Activated CD8-positive, alpha-beta T cell treated with anti-CD3 and anti-CD28 coated beads for 36 hours (primary cell): ENCODE data around the gene DPYD. TPM values are rescaled to one million over a fixed set of nuclear protein-coding genes. Genes with fewer than 3 reads are reported as not detected.

Source experiments
- ATAC-seq: fragments of 200-7000 bp; cut with Tn5 transposase; one replicate; pipeline ENCODE4 v1.10.0; 2021; ENCODE audit warnings: mild to moderate bottlenecking, moderate library complexity
- CTCF ChIA-PET: fragments of 350-600 bp; sonication (Branson Sonifier 250); formaldehyde crosslinking; loops from one replicate; lab custom pipeline; 2021; ENCODE audit warnings: antibody characterized with exemption; lab: Charles Lee
- POLR2A ChIA-PET: fragments of 350-600 bp; sonication (Branson Sonifier 250); formaldehyde crosslinking; loops from one replicate; lab custom pipeline; 2021; ENCODE audit warnings: antibody characterized with exemption; lab: Charles Lee
- DNase-seq: peaks from one replicate; pipeline ENCODE4 v3.0.0-alpha.2; 2020
- H3K27ac Mint-ChIP-seq: one replicate; pipeline ENCODE4 v1.8.0; 2021; ENCODE audit warnings: mild to moderate bottlenecking, mixed read lengths
- H3K27me3 Mint-ChIP-seq: one replicate; pipeline ENCODE4 v1.8.0; 2021; ENCODE audit warnings: mixed read lengths
- H3K36me3 Mint-ChIP-seq: one replicate; pipeline ENCODE4 v1.8.0; 2021; ENCODE audit warnings: low read depth, mixed read lengths
- H3K4me1 Mint-ChIP-seq: one replicate; pipeline ENCODE4 v1.8.0; 2021; ENCODE audit warnings: low read depth, mixed read lengths
- H3K4me3 Mint-ChIP-seq: one replicate; pipeline ENCODE4 v1.8.0; 2021; ENCODE audit warnings: mild to moderate bottlenecking, moderate library complexity, mixed read lengths
- H3K9me3 Mint-ChIP-seq: one replicate; pipeline ENCODE4 v1.8.0; 2021; ENCODE audit warnings: mixed read lengths
- intact Hi-C: fragments of 100-400 bp; cut with micrococcal nuclease; formaldehyde crosslinking; loops from one replicate; pipeline ENCODE4 v1.10.0; 2022
- total RNA-seq, 2 experiments: library from RNA; stranded (reverse); gene quantifications; one replicate each; pipeline ENCODE4 v1.2.3, GENCODE V29; 2021
- TF ChIP-seq, protein P1 (sequence below): fragments of 200-600 bp; IDR thresholded peaks from one replicate; pipeline ENCODE4 v1.8.0; 2022; ENCODE audit warnings: antibody characterized with exemption, mild to moderate bottlenecking

DPYD gene
- total RNA-seq, 2 experiments from 2014 or later: 10.7 to 10.8 TPM

DNA sequence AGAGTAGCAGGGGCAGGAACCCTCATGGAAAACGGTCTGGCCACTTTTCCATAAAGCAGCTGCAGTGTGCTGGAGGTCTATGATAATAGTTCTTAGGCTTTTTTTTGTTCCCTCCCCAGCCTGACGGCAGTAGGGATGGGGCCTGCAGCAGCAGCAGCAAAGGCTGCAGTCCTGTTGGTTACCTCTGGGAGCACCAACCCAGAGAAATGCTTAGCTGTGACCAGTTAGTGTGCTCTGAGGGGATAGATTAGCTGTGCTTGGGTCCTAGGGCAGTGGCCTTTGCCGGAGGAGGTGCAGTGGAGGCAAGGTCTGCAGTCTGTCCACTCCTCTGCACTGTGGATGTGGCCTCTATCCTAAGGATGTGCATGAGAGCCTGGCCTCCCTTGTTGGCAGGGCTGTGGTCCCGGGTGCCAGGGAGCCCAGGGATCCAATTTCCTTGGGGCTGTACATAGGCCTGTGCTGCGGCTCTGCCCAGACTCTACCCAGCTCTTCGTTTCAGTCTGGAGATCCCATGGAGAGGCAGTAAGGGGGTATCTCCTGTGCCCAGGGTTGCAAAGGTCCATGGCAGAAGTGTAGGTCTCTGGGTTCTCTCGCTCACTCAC, 876.6 kb downstream of the DPYD start:
- TF ChIP-seq, protein P1, sequence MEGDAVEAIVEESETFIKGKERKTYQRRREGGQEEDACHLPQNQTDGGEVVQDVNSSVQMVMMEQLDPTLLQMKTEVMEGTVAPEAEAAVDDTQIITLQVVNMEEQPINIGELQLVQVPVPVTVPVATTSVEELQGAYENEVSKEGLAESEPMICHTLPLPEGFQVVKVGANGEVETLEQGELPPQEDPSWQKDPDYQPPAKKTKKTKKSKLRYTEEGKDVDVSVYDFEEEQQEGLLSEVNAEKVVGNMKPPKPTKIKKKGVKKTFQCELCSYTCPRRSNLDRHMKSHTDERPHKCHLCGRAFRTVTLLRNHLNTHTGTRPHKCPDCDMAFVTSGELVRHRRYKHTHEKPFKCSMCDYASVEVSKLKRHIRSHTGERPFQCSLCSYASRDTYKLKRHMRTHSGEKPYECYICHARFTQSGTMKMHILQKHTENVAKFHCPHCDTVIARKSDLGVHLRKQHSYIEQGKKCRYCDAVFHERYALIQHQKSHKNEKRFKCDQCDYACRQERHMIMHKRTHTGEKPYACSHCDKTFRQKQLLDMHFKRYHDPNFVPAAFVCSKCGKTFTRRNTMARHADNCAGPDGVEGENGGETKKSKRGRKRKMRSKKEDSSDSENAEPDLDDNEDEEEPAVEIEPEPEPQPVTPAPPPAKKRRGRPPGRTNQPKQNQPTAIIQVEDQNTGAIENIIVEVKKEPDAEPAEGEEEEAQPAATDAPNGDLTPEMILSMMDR: no peak
- DNase-seq: no peak
- POLR2A ChIA-PET: no interaction called here
- H3K27me3 Mint-ChIP-seq: peaks cover 8% of the 10 kb centered on the region
- H3K36me3 Mint-ChIP-seq: no peaks in the 10 kb centered on the region
- no peaks in the 10 kb centered on the region for H3K4me1 Mint-ChIP-seq
- no peak for ATAC-seq
- CTCF ChIA-PET: no interaction called here
- intact Hi-C loops: no loop called here
- H3K27ac Mint-ChIP-seq: no peak overlapping the region
- no peak overlapping the region for H3K4me3 Mint-ChIP-seq
- peaks cover 12% of the 10 kb centered on the region for H3K9me3 Mint-ChIP-seq

DNA sequence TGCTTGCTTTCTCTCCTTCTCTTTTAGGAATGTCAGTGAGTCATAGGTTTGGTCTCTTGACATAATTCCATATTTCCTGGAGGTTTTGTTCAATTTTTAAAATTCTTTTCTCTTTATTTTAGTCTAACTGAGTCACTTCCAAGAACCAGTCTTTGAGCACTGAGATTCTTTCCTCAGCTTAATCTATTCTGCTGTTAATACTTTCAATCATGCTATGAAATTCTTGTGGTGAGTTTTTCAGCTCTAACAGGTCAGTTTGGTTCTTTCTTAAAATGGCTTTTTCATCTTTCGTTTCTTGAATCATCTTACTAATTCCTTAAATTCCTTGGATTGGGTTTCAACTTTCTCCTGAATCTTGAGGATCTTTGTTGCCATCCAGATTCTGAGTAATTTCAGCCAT, 878.3 kb downstream of the DPYD start:
- CTCF ChIA-PET: interaction anchor here (0.6 kb wide), 1 partner anchor 18 kb away, joined by 3 read pairs; no protein-coding TSS in a partner anchor

DNA sequence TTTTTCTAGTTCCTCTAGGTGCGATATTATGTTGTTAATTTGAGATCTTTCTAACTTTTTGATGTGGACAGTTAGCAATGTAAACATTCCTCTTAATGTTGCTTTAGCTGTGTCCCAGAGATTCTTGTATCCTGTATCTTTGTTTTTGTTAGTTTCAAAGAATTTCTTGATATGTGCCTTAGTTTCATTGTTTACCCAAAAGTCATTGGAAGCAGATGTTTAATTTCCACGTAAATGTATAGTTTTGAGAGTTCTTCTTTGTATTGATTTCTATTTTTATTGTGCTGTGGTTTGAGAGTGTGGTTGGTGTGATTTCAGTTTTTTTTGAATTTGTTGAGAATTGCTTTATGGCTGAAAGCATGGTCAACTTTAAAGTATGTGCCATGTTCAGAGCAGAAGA, 879.8 kb downstream of the DPYD start:
- CTCF ChIA-PET: interaction anchor here (1.4 kb wide), 1 partner anchor 39 kb away, joined by 3 read pairs; no protein-coding TSS in a partner anchor
- Mint-ChIP-seq H3K9me3 (peaks cover 13% of the 10 kb centered on the region), H3K27ac (no peak overlapping the region)

More for the DNA sequence above, 878.3 kb downstream of the DPYD start:
- H3K27me3 Mint-ChIP-seq: peaks cover 4% of the 10 kb centered on the region
- POLR2A ChIA-PET: no interaction called here
- H3K36me3 Mint-ChIP-seq: no peaks in the 10 kb centered on the region
- no peak for DNase-seq
- intact Hi-C loops: no loop called here
- TF ChIP-seq, protein P1: no peak
- no peak overlapping the region for H3K27ac Mint-ChIP-seq
- H3K9me3 Mint-ChIP-seq: peaks cover 13% of the 10 kb centered on the region
- no peaks in the 10 kb centered on the region for H3K4me1 Mint-ChIP-seq
- no peak for ATAC-seq
- no peak overlapping the region for H3K4me3 Mint-ChIP-seq

DNA sequence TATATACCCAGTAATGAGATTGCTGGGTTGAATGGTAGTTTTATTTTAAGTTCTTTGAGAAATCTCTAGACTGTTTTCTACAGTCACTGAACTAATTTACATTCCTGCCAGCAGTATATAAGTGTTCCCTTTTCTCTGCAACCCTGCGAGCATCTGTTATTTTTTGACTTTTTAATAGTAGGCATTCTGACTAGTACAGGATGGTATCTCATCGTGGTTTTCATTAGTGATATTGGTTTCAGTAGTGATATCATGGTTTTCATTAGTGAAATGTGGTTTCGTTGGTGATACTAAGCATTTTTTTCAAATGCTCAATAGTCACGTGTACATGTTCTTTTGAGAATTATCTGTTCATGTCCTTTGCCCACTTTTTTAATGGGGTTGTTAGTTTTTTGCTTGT, 882.4 kb downstream of the DPYD start:
- TF ChIP-seq, protein P1: no peak
- Mint-ChIP-seq H3K27me3 (no peaks in the 10 kb centered on the region), H3K4me3 (no peak overlapping the region), H3K4me1 (no peaks in the 10 kb centered on the region), H3K9me3 (peaks cover 13% of the 10 kb centered on the region), H3K36me3 (no peaks in the 10 kb centered on the region), H3K27ac (no peak overlapping the region)
- ATAC-seq (no peak), DNase-seq (no peak)
- intact Hi-C loops: no loop called here
- ChIA-PET POLR2A (no interaction called here), CTCF (no interaction called here)

More for the DNA sequence above, 879.8 kb downstream of the DPYD start:
- Mint-ChIP-seq H3K36me3 (no peaks in the 10 kb centered on the region), H3K4me1 (no peaks in the 10 kb centered on the region), H3K27me3 (peaks cover 4% of the 10 kb centered on the region), H3K4me3 (no peak overlapping the region)
- no peak for ATAC-seq
- TF ChIP-seq, protein P1: no peak
- DNase-seq: no peak
- POLR2A ChIA-PET: no interaction called here
- intact Hi-C loops: no loop called here

DNA sequence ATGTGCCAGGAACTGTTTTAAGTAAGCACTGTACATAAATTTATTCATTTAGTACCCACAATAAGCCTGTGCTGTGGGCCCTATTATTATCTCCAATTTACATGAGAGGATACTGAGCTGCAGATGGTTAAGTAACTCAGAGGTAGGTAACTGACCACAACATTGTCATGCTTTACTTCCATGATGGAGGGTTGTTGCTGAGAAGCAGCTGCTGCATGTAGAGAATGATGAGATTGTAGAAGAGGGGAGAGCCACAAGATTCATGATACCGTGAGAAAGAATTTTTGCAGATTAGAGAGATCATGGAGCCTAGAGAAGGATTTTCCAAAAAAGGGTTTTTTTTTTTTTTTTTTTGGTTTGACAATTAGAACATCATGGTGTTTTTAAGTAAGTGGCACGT, 886.2 kb downstream of the DPYD start:
- Mint-ChIP-seq H3K4me3 (no peak overlapping the region), H3K9me3 (peaks cover 2% of the 10 kb centered on the region), H3K27me3 (peaks cover 3% of the 10 kb centered on the region), H3K36me3 (no peaks in the 10 kb centered on the region), H3K4me1 (no peaks in the 10 kb centered on the region), H3K27ac (no peak overlapping the region)
- no peak for ATAC-seq
- intact Hi-C loops: no loop called here
- ChIA-PET CTCF (no interaction called here), POLR2A (no interaction called here)
- DNase-seq: no peak
- TF ChIP-seq, protein P1: no peak
